ENCODE data around the gene LRBA.

The LRBA gene

DNA sequence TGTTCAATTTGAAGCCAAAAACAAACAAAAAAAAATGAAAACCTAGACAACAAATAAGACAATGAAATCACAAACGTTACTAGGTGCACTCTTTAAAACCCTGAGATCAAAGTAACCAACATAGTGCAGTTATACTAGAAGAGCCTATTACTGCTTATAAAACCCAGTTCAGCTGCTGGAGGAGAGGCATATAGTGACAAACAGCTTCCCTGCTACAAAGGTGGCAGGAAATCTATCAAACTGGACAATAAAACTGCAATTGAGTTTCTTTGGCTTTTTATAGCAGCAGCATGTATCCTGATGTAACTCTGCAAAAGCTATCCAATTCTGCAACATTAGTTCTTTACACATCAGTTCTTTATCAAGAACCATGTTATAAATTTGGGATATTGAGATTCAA, 155.6 kb downstream of the LRBA start:
- Mint-ChIP-seq H3K4me3 (no peak overlapping the region), H3K27ac (no peak overlapping the region), H3K4me1 (no peaks in the 10 kb centered on the region), H3K9me3 (no peaks in the 10 kb centered on the region), H3K27me3 (no peaks in the 10 kb centered on the region)
- DNase-seq (no peak), ATAC-seq (no peak)

DNA sequence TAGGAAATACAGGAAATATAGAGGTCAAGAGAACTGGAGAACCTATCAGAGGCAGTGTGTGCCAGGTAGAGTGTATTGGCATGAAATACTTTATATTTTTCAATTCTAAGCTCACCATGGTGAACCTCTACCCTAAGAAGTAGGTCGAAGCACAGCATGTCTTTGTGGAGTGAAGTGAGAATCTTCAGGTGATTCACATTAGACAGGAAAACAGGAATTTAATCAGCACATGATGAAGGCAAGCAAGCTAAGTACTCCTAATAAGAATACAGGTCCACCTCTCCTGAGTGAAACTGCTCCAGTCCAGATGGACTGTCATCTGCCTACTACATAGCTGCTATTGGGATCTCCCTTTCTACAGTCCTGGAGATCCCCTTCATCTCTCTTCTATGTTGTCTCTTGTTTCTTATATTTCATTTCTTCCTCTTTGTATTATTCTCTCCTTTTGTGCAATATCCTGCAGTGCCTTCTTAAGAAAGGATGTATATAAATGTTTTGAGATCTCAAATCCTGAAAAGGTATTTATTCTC, 159.0 kb downstream of the LRBA start:
- Mint-ChIP-seq H3K27me3 (no peaks in the 10 kb centered on the region), H3K27ac (peak overlapping the region in 1 of 2 donors; percentile 61), H3K4me3 (no peak overlapping the region), H3K4me1 (no peaks in the 10 kb centered on the region), H3K9me3 (no peaks in the 10 kb centered on the region)
- ATAC-seq (no peak), DNase-seq (no peak)

GRCh38 chr4:150854600-150854999, 160.5 kb downstream of the LRBA start:
- H3K4me1 Mint-ChIP-seq = no peaks in the 10 kb centered on the region
- H3K27me3 Mint-ChIP-seq = no peaks in the 10 kb centered on the region
- no peak for DNase-seq
- no peak overlapping the region for H3K4me3 Mint-ChIP-seq
- H3K9me3 Mint-ChIP-seq = no peaks in the 10 kb centered on the region
- no peak for ATAC-seq
- peak overlapping the region in 1 of 2 donors; percentile 50 for H3K27ac Mint-ChIP-seq

- ATAC-seq (no peak), DNase-seq (no peak)
- H3K27ac Mint-ChIP-seq = no peak overlapping the region
- H3K9me3 Mint-ChIP-seq = no peaks in the 10 kb centered on the region
- no peak overlapping the region for H3K4me3 Mint-ChIP-seq
- no peaks in the 10 kb centered on the region for H3K4me1 Mint-ChIP-seq
- no peaks in the 10 kb centered on the region for H3K27me3 Mint-ChIP-seq
Measured at GRCh38 chr4:150853882-150854281, 161.2 kb downstream of the LRBA start.

- Mint-ChIP-seq H3K27me3 (no peaks in the 10 kb centered on the region), H3K9me3 (no peaks in the 10 kb centered on the region), H3K4me1 (no peaks in the 10 kb centered on the region), H3K27ac (peak overlapping the region; percentile 12 to 49), H3K4me3 (no peak overlapping the region)
- DNase-seq (no peak), ATAC-seq (no peak)
Measured at GRCh38 chr4:150852216-150852615, 162.9 kb downstream of the LRBA start.

- Mint-ChIP-seq H3K27ac (no peak overlapping the region), H3K27me3 (no peaks in the 10 kb centered on the region), H3K4me1 (no peaks in the 10 kb centered on the region), H3K9me3 (no peaks in the 10 kb centered on the region), H3K4me3 (no peak overlapping the region)
- ATAC-seq (no peak), DNase-seq (no peak)
Measured at GRCh38 chr4:150849016-150849415, 166.1 kb downstream of the LRBA start.

GRCh38 chr4:150828159-150828558, 186.9 kb downstream of the LRBA start:
- H3K9me3 Mint-ChIP-seq = no peaks in the 10 kb centered on the region
- DNase-seq (peak; percentile 1 to 9), ATAC-seq (peak; percentile 65)
- H3K27ac Mint-ChIP-seq = no peak overlapping the region
- no peaks in the 10 kb centered on the region for H3K27me3 Mint-ChIP-seq
- peaks cover 6% of the 10 kb centered on the region for H3K4me1 Mint-ChIP-seq
- no peak overlapping the region for H3K4me3 Mint-ChIP-seq

- ATAC-seq = no peak
- no peaks in the 10 kb centered on the region for H3K9me3 Mint-ChIP-seq
- no peak overlapping the region for H3K4me3 Mint-ChIP-seq
- DNase-seq = no peak
- H3K27ac Mint-ChIP-seq = peak overlapping the region in 1 of 2 donors; percentile 63
- no peaks in the 10 kb centered on the region for H3K27me3 Mint-ChIP-seq
- peaks cover 6% of the 10 kb centered on the region for H3K4me1 Mint-ChIP-seq
Measured at GRCh38 chr4:150827226-150827625, 187.9 kb downstream of the LRBA start.

GRCh38 chr4:150826306-150826705, 188.8 kb downstream of the LRBA start:
- no peak for ATAC-seq
- Mint-ChIP-seq H3K27ac (no peak overlapping the region), H3K27me3 (no peaks in the 10 kb centered on the region), H3K9me3 (no peaks in the 10 kb centered on the region), H3K4me3 (no peak overlapping the region), H3K4me1 (peaks cover 6% of the 10 kb centered on the region)
- DNase-seq = no peak

GRCh38 chr4:150822407-150822806, 192.7 kb downstream of the LRBA start:
- Mint-ChIP-seq H3K27me3 (no peaks in the 10 kb centered on the region), H3K4me3 (no peak overlapping the region), H3K9me3 (no peaks in the 10 kb centered on the region), H3K4me1 (peaks cover 17% of the 10 kb centered on the region), H3K27ac (no peak overlapping the region)
- no peak for ATAC-seq
- DNase-seq = no peak

DNA sequence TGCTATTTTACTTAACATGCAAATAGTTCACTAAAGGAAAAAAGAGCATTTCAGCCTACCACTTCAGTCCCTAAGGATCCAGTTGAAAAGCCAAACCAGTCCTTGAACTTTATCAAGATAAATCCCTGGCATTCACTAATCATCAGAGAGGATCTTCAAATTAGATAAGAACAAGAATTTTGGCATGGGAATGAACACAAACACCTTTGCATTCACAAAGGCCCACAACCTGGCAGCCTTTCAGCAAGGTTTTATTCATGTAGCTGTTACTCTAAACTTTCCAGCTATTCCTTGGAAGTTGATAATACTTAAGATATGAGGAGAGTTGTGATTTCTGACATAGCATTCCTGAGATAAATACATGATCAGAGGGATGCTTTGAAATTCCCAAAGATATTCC, 193.4 kb downstream of the LRBA start:
- Mint-ChIP-seq H3K4me3 (no peak overlapping the region), H3K4me1 (peaks cover 17% of the 10 kb centered on the region), H3K27me3 (no peaks in the 10 kb centered on the region), H3K27ac (no peak overlapping the region), H3K9me3 (no peaks in the 10 kb centered on the region)
- DNase-seq (no peak), ATAC-seq (no peak)

GRCh38 chr4:150820409-150820808, 194.7 kb downstream of the LRBA start:
- peaks cover 17% of the 10 kb centered on the region for H3K4me1 Mint-ChIP-seq
- H3K9me3 Mint-ChIP-seq = no peaks in the 10 kb centered on the region
- H3K27ac Mint-ChIP-seq = no peak overlapping the region
- no peaks in the 10 kb centered on the region for H3K27me3 Mint-ChIP-seq
- ATAC-seq (no peak), DNase-seq (no peak)
- H3K4me3 Mint-ChIP-seq = no peak overlapping the region

GRCh38 chr4:150818661-150819060, 196.4 kb downstream of the LRBA start:
- ATAC-seq (no peak), DNase-seq (no peak)
- Mint-ChIP-seq H3K4me1 (peaks cover 11% of the 10 kb centered on the region), H3K9me3 (no peaks in the 10 kb centered on the region), H3K4me3 (no peak overlapping the region), H3K27ac (no peak overlapping the region), H3K27me3 (no peaks in the 10 kb centered on the region)

- Mint-ChIP-seq H3K9me3 (no peaks in the 10 kb centered on the region), H3K4me1 (peaks cover 11% of the 10 kb centered on the region), H3K4me3 (no peak overlapping the region), H3K27ac (no peak overlapping the region), H3K27me3 (no peaks in the 10 kb centered on the region)
- ATAC-seq = no peak
- no peak for DNase-seq
Measured at GRCh38 chr4:150817804-150818528, 197.1 kb downstream of the LRBA start.

DNA sequence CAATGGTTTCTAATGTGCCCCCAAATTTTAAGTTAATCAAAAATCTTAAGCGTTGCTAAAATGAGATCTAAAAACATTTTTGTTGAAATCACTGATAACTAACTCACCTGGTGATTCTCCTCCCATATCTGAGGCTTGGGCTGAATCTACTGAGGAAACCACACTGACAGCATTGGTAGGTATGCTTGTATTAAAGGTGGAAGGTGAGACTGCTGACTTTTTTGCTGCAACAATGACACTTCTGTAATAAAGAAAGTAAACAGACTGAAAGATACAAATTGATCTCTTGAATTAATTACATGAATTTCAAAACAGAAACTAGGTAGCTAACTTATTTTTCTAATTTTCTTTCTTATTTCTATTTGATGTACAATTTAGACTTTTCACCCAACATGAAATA, 198.1 kb downstream of the LRBA start:
- Mint-ChIP-seq H3K9me3 (no peaks in the 10 kb centered on the region), H3K27ac (no peak overlapping the region), H3K4me3 (no peak overlapping the region), H3K27me3 (no peaks in the 10 kb centered on the region), H3K4me1 (peaks cover 11% of the 10 kb centered on the region)
- DNase-seq (no peak), ATAC-seq (no peak)

- Mint-ChIP-seq H3K27ac (no peak overlapping the region), H3K4me1 (peaks cover 11% of the 10 kb centered on the region), H3K9me3 (no peaks in the 10 kb centered on the region), H3K27me3 (no peaks in the 10 kb centered on the region), H3K4me3 (no peak overlapping the region)
- ATAC-seq (no peak), DNase-seq (no peak)
Measured at GRCh38 chr4:150816491-150816890, 198.6 kb downstream of the LRBA start.

DNA sequence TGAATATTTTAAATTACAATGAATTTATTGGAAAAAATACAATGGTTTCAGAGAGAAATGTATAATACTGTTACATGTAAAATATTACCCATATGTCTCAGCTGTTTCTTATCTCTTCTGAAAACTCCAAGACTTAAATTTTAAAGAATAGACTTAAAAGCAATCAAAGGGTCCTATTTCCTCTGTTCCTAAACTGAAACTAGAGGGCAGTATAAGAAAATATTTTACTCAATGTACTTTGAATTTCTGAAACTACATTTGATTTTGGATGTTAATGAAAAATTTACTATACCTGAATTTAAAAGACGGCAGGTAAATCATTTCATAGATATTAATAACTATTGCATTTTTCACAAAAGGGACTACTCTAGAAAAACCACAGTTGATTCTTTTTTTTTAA, 200.2 kb downstream of the LRBA start:
- no peak for ATAC-seq
- H3K9me3 Mint-ChIP-seq = no peaks in the 10 kb centered on the region
- H3K27ac Mint-ChIP-seq = no peak overlapping the region
- H3K4me3 Mint-ChIP-seq = no peak overlapping the region
- H3K4me1 Mint-ChIP-seq = peaks cover 11% of the 10 kb centered on the region
- no peaks in the 10 kb centered on the region for H3K27me3 Mint-ChIP-seq
- no peak for DNase-seq

All from stimulated activated naive CD8-positive, alpha-beta T cell treated with anti-CD3 and anti-CD28 coated beads, Interleukin-15, amount 100 ng/mL, for 72 hours (primary cell).